BLaER1 (cell line): ENCODE results near the gene ZNF677.
"Not testable (repeated sequence)": the region's sequence is repeated elsewhere in the genome, so short reads cannot be mapped to it uniquely, and the experiment has no call there.

ENCODE experiments used
- H3K27ac ChIP-seq: shearing (Covaris generic); formaldehyde crosslinking; 2 replicates; pipeline ENCODE4 v1.8.1; 2022
- H3K27me3 ChIP-seq: shearing (Covaris generic); formaldehyde crosslinking; 2 replicates; pipeline ENCODE4 v1.8.1; 2022
- H3K36me3 ChIP-seq: shearing (Covaris generic); formaldehyde crosslinking; 2 replicates; pipeline ENCODE4 v1.8.1; 2022
- H3K4me1 ChIP-seq: shearing (Covaris generic); formaldehyde crosslinking; 2 replicates; pipeline ENCODE4 v1.8.1; 2022
- H3K4me2 ChIP-seq: shearing (Covaris generic); formaldehyde crosslinking; 2 replicates; pipeline ENCODE4 v1.8.1; 2022
- H3K4me3 ChIP-seq: shearing (Covaris generic); formaldehyde crosslinking; 2 replicates; pipeline ENCODE4 v1.8.1; 2022
- H3K9ac ChIP-seq: shearing (Covaris generic); formaldehyde crosslinking; 2 replicates; pipeline ENCODE4 v1.8.1; 2022
- H3K9me3 ChIP-seq: shearing (Covaris generic); formaldehyde crosslinking; 2 replicates; pipeline ENCODE4 v1.8.1; 2022
- H4K20me1 ChIP-seq: shearing (Covaris generic); formaldehyde crosslinking; 2 replicates; pipeline ENCODE4 v1.8.1; 2022
- Cebpa-rat ChIP-seq: shearing (Covaris generic); IDR thresholded peaks from 2 replicates; pipeline ENCODE4 v1.8.1; 2022

ZNF677 gene

GRCh38 chr19:53246498-53246897 lies 8.2 kb downstream of the ZNF677 start:
- Histone ChIP-seq H4K20me1 (no peaks in the 10 kb centered on the region), H3K27me3 (no peaks in the 10 kb centered on the region), H3K4me2 (no peak overlapping the region), H3K36me3 (peaks cover 98% of the 10 kb centered on the region), H3K9ac (no peak overlapping the region), H3K4me1 (no peaks in the 10 kb centered on the region), H3K27ac (no peak overlapping the region), H3K9me3 (peaks cover 99% of the 10 kb centered on the region), H3K4me3 (no peak overlapping the region)
- no peak for TF ChIP-seq Cebpa-rat

GRCh38 chr19:53237114-53237777 lies 17.4 kb downstream of the ZNF677 start:
- no peaks in the 10 kb centered on the region for H3K27me3 ChIP-seq
- no peak overlapping the region for H3K4me2 ChIP-seq
- no peak overlapping the region for H3K9ac ChIP-seq
- peaks cover 70% of the 10 kb centered on the region for H3K36me3 ChIP-seq
- no peaks in the 10 kb centered on the region for H3K4me1 ChIP-seq
- no peaks in the 10 kb centered on the region for H4K20me1 ChIP-seq
- no peak for TF ChIP-seq Cebpa-rat
- no peak overlapping the region for H3K27ac ChIP-seq
- H3K9me3 ChIP-seq = peaks cover 99% of the 10 kb centered on the region
- H3K4me3 ChIP-seq = peak overlapping the region; percentile 17; the same call in 1 of the 2 replicates

GRCh38 chr19:53224606-53225005 lies 30.1 kb downstream of the ZNF677 start:
- no peak overlapping the region for H3K27ac ChIP-seq
- peaks cover 22% of the 10 kb centered on the region; the same call in 1 of the 2 replicates for H3K36me3 ChIP-seq
- peaks cover 94% of the 10 kb centered on the region for H3K9me3 ChIP-seq
- H3K27me3 ChIP-seq = no peaks in the 10 kb centered on the region
- H3K4me3 ChIP-seq = no peak overlapping the region
- no peak overlapping the region for H3K9ac ChIP-seq
- no peaks in the 10 kb centered on the region for H3K4me1 ChIP-seq
- H4K20me1 ChIP-seq = no peaks in the 10 kb centered on the region
- no peak overlapping the region for H3K4me2 ChIP-seq
- TF ChIP-seq Cebpa-rat = no peak

GRCh38 chr19:53222716-53223115 lies 32.0 kb downstream of the ZNF677 start:
- H3K4me1 ChIP-seq, H3K4me3 ChIP-seq, H3K27me3 ChIP-seq, H4K20me1 ChIP-seq, H3K9ac ChIP-seq, H3K4me2 ChIP-seq, H3K27ac ChIP-seq: not testable (repeated sequence)
- H3K36me3 ChIP-seq = peaks cover 18% of the 10 kb centered on the region; the same call in 1 of the 2 replicates
- H3K9me3 ChIP-seq = peaks cover 94% of the 10 kb centered on the region

DNA sequence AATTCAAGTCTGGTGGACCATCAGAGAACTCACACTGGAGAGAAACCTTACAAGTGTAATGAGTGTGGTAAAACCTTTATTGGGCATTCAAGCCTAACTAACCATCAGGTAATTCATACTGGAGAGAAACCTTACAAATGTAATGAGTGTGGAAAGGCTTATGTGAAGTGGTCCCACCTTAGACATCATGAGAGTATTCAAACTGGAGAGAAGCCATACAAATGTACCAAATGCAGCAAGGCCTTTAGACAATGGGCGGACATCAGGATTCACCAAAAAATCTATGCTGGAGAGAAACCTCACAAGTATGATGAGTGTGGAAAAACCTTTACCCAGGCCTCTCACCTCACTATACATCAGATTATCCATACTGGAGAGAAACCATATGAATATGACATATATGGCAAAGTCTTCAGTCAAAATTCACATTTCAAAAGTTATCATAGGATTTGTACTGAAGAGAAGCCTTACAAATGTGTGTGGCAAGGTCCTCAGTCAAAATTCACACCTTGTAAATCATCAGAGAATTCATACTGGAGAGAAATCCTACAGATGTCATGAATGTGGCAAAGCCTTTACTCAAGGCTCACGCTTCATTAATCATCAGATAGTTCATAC lies 41.9 kb downstream of the ZNF677 start:
- no peaks in the 10 kb centered on the region for H3K27me3 ChIP-seq
- no peak for TF ChIP-seq Cebpa-rat
- no peak overlapping the region for H3K9ac ChIP-seq
- no peaks in the 10 kb centered on the region for H4K20me1 ChIP-seq
- H3K27ac ChIP-seq = no peak overlapping the region
- peaks cover 79% of the 10 kb centered on the region for H3K36me3 ChIP-seq
- no peak overlapping the region for H3K4me3 ChIP-seq
- no peaks in the 10 kb centered on the region for H3K4me1 ChIP-seq
- no peak overlapping the region for H3K4me2 ChIP-seq
- peaks cover 100% of the 10 kb centered on the region for H3K9me3 ChIP-seq

DNA sequence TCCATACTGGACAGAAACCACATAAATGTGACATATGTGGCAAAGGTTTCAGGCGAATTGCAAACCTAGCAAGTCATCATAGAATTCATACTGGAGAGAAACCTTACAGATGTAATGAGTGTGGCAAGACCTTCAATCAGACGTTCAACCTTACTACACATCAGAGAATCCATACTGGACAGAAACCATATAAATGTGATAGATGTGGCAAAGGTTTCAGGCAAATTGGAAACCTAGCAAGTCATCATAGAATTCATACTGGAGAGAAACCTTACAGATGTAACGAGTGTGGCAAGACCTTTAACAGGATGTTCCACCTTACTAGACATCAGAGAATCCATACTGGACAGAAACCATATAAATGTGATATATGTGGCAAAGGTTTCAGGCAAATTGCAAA lies 43.1 kb downstream of the ZNF677 start:
- peaks cover 87% of the 10 kb centered on the region for H3K36me3 ChIP-seq
- H3K4me3 ChIP-seq = peak overlapping the region; percentile 25; the same call in 1 of the 2 replicates
- not testable (repeated sequence) for H3K27me3 ChIP-seq, H4K20me1 ChIP-seq, H3K4me2 ChIP-seq, H3K9ac ChIP-seq, H3K27ac ChIP-seq, H3K4me1 ChIP-seq
- peaks cover 99% of the 10 kb centered on the region for H3K9me3 ChIP-seq

GRCh38 chr19:53196777-53197396 lies 57.8 kb downstream of the ZNF677 start:
- no peak for TF ChIP-seq Cebpa-rat
- Histone ChIP-seq H3K4me1 (peaks cover 27% of the 10 kb centered on the region), H3K27ac (peak overlapping the region; percentile 93), H3K4me3 (peak overlapping the region; percentile 85), H3K4me2 (peak overlapping the region; percentile 82), H3K9ac (peak overlapping the region; percentile 92), H3K36me3 (peaks cover 35% of the 10 kb centered on the region), H4K20me1 (no peaks in the 10 kb centered on the region), H3K27me3 (no peaks in the 10 kb centered on the region), H3K9me3 (peaks cover 47% of the 10 kb centered on the region)

DNA sequence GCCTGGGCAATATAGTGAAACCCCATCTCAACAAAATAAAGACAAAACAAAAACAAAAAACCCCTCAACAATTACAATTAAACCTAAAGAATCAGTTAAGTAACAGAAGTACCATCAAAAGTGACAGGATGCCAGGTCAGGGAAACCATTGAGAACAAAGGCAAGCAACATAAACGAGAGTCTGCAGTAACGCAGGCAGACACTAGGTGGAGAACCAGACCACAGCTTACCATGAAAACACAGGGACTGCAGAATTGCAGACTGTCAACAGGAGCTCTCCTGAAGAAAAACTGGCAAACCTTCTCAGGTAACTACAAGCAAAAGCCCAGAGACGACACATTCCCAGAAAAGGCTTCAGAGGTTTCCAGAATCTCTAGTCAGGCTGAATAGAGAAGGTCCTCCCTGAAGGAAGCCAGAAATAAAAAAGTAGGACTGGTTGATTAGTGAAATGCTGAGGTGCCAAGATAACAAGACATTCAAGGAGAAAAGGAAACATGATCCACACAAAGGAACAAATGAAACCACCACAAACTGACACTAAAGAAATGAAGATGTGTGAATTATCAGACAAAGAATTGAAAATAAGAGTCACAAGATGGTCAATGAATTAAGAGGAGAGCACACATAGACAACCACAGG lies 59.3 kb downstream of the ZNF677 start:
- Histone ChIP-seq H4K20me1 (no peaks in the 10 kb centered on the region), H3K4me2 (no peak overlapping the region), H3K4me3 (no peak overlapping the region)

DNA sequence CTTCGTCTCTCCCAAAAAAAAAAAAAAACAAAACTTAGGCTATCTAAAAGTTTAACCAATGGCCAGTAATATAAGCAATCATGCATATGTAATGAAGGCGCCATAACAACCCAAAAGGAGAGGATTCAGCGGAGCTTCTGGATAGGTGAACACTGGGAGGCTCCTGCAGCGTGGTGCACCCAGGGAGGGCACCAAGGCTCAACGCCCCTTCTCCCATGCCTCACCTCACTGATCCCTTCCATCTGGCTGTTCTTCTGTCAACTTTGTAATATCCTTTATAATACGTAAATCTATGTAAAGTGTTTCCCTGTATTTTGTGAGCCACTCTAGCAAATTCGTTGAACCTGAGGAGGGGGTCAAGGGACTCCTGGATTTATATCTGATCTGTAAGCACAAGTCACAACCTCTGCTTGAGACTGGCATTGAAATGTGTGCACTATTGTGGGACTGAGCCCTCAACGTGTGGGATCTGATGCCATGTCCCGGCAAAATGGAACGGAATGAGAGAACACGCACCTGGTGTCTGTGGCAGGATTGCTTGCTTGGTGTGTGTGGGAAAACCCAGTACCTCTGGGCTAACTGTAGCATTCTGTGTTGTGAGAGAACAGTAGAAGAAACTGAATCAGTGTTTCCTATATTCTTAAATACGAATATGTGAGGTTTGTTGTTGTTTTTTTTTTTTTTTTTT lies 61.0 kb downstream of the ZNF677 start:
- no peak overlapping the region for H3K27ac ChIP-seq
- peak overlapping the region; percentile 68 for H3K4me2 ChIP-seq
- peak overlapping the region; percentile 90 for H3K4me3 ChIP-seq
- peaks cover 33% of the 10 kb centered on the region for H3K9me3 ChIP-seq
- TF ChIP-seq Cebpa-rat = no peak
- peaks cover 29% of the 10 kb centered on the region for H3K36me3 ChIP-seq
- H3K4me1 ChIP-seq = peaks cover 28% of the 10 kb centered on the region
- no peak overlapping the region for H3K9ac ChIP-seq
- no peaks in the 10 kb centered on the region for H4K20me1 ChIP-seq
- H3K27me3 ChIP-seq = no peaks in the 10 kb centered on the region

More for the DNA sequence above, 59.3 kb downstream of the ZNF677 start:
- Histone ChIP-seq H3K4me1 (peaks cover 28% of the 10 kb centered on the region), H3K9ac (no peak overlapping the region), H3K9me3 (peaks cover 41% of the 10 kb centered on the region), H3K36me3 (peaks cover 33% of the 10 kb centered on the region), H3K27me3 (no peaks in the 10 kb centered on the region), H3K27ac (no peak overlapping the region)
- no peak for TF ChIP-seq Cebpa-rat
